Right lobe of liver (tissue), 6 donors: Measurements from ENCODE around the gene SCAMP3. TPM values are rescaled to one million over a fixed set of nuclear protein-coding genes. Genes with fewer than 3 reads are reported as not detected.
"Not testable (repeated sequence)": the region's sequence is repeated elsewhere in the genome, so short reads cannot be mapped to it uniquely, and the experiment has no call there.

Experiments used
- ATAC-seq, 4 donors: fragments of 200-7000 bp; cut with Tn5 transposase; one replicate each; pipeline ENCODE4 v1.9.1; 2020; ENCODE audit warnings: mild to moderate bottlenecking in 4 of 4, moderate library complexity in 4 of 4
- DNase-seq, 3 donors: peaks; one replicate each; pipeline ENCODE4 v3.0.0-alpha.2; 2020
- H3K27ac ChIP-seq, 3 donors: fragments of 200-600 bp; one replicate each; pipeline ENCODE4 v1.8.0; 2022
- H3K27me3 ChIP-seq, 2 donors: fragments of 200-600 bp; one replicate each; pipeline ENCODE4 v1.8.0; 2022
- H3K36me3 ChIP-seq, 4 donors: fragments of 200-600 bp; sonication (generic) in 1 of 4; one replicate each; pipeline versions ENCODE4 v1.5.1 to v1.8.0; 2017 to 2022; ENCODE audit warnings: control low read depth in 1 of 4
- H3K4me1 ChIP-seq, 4 donors: fragments of 200-600 bp; sonication (generic) in 1 of 4; one replicate each; pipeline versions ENCODE4 v1.5.1 to v1.8.0; 2017 to 2022; ENCODE audit warnings: control low read depth in 1 of 4
- H3K4me3 ChIP-seq, 3 donors: fragments of 200-600 bp; one replicate each; pipeline ENCODE4 v1.8.0; 2022
- H3K9me3 ChIP-seq, 4 donors: fragments of 200-600 bp; sonication (generic) in 1 of 4; one replicate each; pipeline versions ENCODE4 v1.5.1 to v1.8.0; 2017 to 2022; ENCODE audit warnings: control low read depth in 1 of 4
- CTCF ChIP-seq, 4 donors: fragments of 200-600 bp in 3 of 4; fragments of 450-650 bp in 1 of 4; IDR thresholded peaks; one replicate each; pipeline versions ENCODE4 v1.5.1 to v1.8.0; 2016 to 2022; ENCODE audit warnings: antibody characterized with exemption in 4 of 4, mild to moderate bottlenecking in 2 of 4
- POLR2A ChIP-seq: fragments of 450-650 bp; IDR thresholded peaks from one replicate; pipeline ENCODE4 v1.6.1; 2017; ENCODE audit warnings: antibody characterized with exemption, mild to moderate bottlenecking
- WGBS: methylation state at CpG from one replicate; pipeline ENCODE4 v1.1.6; 2018; ENCODE audit warnings: low coverage, low lambda C conversion rate; ENCODE audit not compliant: insufficient coverage; ENCODE audit errors: missing lambda C conversion rate; 5-methylcytosine and 5-hydroxymethylcytosine counted together
- intact Hi-C, 2 donors: fragments of 100-400 bp; cut with DNase I; formaldehyde crosslinking; loops; one replicate each; pipeline versions ENCODE4 v1.11.2 to v1.14.1; 2022
- total RNA-seq, 6 experiments: library from RNA; depleted of rRNA in 2 of 6; stranded (reverse); fragments of >200 nt in 2 of 6; fragmentation: NEBNext Ultra II Directional in 3 of 6; extraction: Animal tissue kit (Norgen Biotek cat#: 25700) in 3 of 6; gene quantifications; one replicate each; pipeline versions ENCODE4 v1.1.0 to v1.2.4, GENCODE V29; 2016 to 2023
- donor health status: DM: no; HTN: yes; CAD: no.
- donor health status: DM: no; HTN: no; CAD: no.
- donor health status: DM: no; HTN: no; CAD: no.
- donor health status: DM: no; HTN: yes; CAD: no.
- donor health status: DM: no; HTN: yes; CAD: no.

Gene SCAMP3
- total RNA-seq, 6 experiments from 2014 or later: 27.9 to 63.4 (median 29.2) TPM

- Histone ChIP-seq H3K27me3 (no peaks in the 10 kb centered on the region), H3K4me3 (peak overlapping the region; percentile 52 to 69 (median 62)), H3K27ac (peak overlapping the region; percentile 49 to 61 (median 59)), H3K9me3 (no peaks in the 10 kb centered on the region), H3K4me1 (peaks cover 0 to 8% (median 0%) of the 10 kb centered on the region in 4 donors), H3K36me3 (no peaks in the 10 kb centered on the region)
- WGBS: 0% methylated on average over 23 of the region's 42 CpGs
- TF ChIP-seq CTCF (IDR thresholded peaks at IDR 0.05): no peak
- TF ChIP-seq POLR2A: peak; percentile 74
- intact Hi-C loops: no loop called here
- ATAC-seq: peak; percentile 96 to 99 (median 99)
- DNase-seq: peak; percentile 97 to 98 (median 97)
Observed at GRCh38 chr1:155227261-155228095, 34.7 kb downstream of the SCAMP3 start.

- intact Hi-C loops: no loop called here
- peak in 2 of 3 donors; percentile 60 to 73 for DNase-seq
- no peaks in the 10 kb centered on the region for H3K27me3 ChIP-seq
Observed at GRCh38 chr1:155226910-155227260, 35.3 kb downstream of the SCAMP3 start.

GRCh38 chr1:155226188-155226909 lies 35.8 kb downstream of the SCAMP3 start:
- DNase-seq (peak in 2 of 3 donors; percentile 67 to 68), ATAC-seq (peak; percentile 33 to 51 (median 44))
- no peak for TF ChIP-seq POLR2A
- TF ChIP-seq CTCF (IDR thresholded peaks at IDR 0.05): peak; percentile 29 to 49 (median 42)
- no peaks in the 10 kb centered on the region for H3K36me3 ChIP-seq
- peaks cover 0 to 8% (median 0%) of the 10 kb centered on the region in 4 donors for H3K4me1 ChIP-seq
- intact Hi-C loops: no loop called here
- peak overlapping the region; percentile 49 to 59 (median 49) for H3K27ac ChIP-seq
- peak overlapping the region; percentile 52 to 69 (median 62) for H3K4me3 ChIP-seq
- 4% methylated on average over 7 of the region's 7 CpGs for WGBS
- H3K27me3 ChIP-seq: no peaks in the 10 kb centered on the region
- H3K9me3 ChIP-seq: no peaks in the 10 kb centered on the region

More at GRCh38 chr1:155226910-155227260, 35.3 kb downstream of the SCAMP3 start:
- WGBS: 0% methylated on average over 19 of the region's 19 CpGs
- peak overlapping the region; percentile 52 to 69 (median 62) for H3K4me3 ChIP-seq
- no peaks in the 10 kb centered on the region for H3K36me3 ChIP-seq
- peak; percentile 47 to 67 (median 58) for ATAC-seq
- TF ChIP-seq CTCF (IDR thresholded peaks at IDR 0.05) (no peak), POLR2A (no peak)
- H3K27ac ChIP-seq: peak overlapping the region; percentile 49 to 59 (median 49)
- H3K4me1 ChIP-seq: peaks cover 0 to 8% (median 0%) of the 10 kb centered on the region in 4 donors
- H3K9me3 ChIP-seq: no peaks in the 10 kb centered on the region

- 96% methylated on average over 8 of the region's 8 CpGs for WGBS
- H3K4me1 ChIP-seq, H3K27me3 ChIP-seq, H3K36me3 ChIP-seq, H3K4me3 ChIP-seq, H3K27ac ChIP-seq, H3K9me3 ChIP-seq, ATAC-seq, DNase-seq, intact Hi-C loops: not testable (repeated sequence)
Observed at GRCh38 chr1:155225404-155225759, 36.8 kb downstream of the SCAMP3 start.

GRCh38 chr1:155223047-155223446 lies 39.1 kb downstream of the SCAMP3 start:
- TF ChIP-seq POLR2A (no peak), CTCF (IDR thresholded peaks at IDR 0.05) (no peak)
- intact Hi-C loops: no loop called here

GRCh38 chr1:155220211-155220965 lies 41.8 kb downstream of the SCAMP3 start:
- 80% methylated on average over 9 of the region's 10 CpGs for WGBS
- H3K36me3 ChIP-seq, H3K27ac ChIP-seq, DNase-seq, H3K9me3 ChIP-seq, H3K4me1 ChIP-seq, H3K27me3 ChIP-seq, H3K4me3 ChIP-seq, intact Hi-C loops, ATAC-seq: not testable (repeated sequence)

More at GRCh38 chr1:155223047-155223446, 39.1 kb downstream of the SCAMP3 start:
- DNase-seq (no peak), ATAC-seq (no peak)
- no peak overlapping the region for H3K27ac ChIP-seq
- H3K9me3 ChIP-seq: no peaks in the 10 kb centered on the region
- peaks cover 0 to 10% (median 0%) of the 10 kb centered on the region in 4 donors for H3K4me1 ChIP-seq
- H3K27me3 ChIP-seq: no peaks in the 10 kb centered on the region
- no peaks in the 10 kb centered on the region for H3K36me3 ChIP-seq
- WGBS: 54% methylated on average over 7 of the region's 7 CpGs
- no peak overlapping the region for H3K4me3 ChIP-seq
